Posterior cingulate gyrus (tissue), 11 donors: Measurements from ENCODE around the gene PGM5.

ENCODE experiments used
- DNase-seq, 10 donors: peaks; one replicate each; pipeline versions ENCODE4 v3.0.0 to v3.0.0-alpha.2; 2020 to 2021; ENCODE audit warnings: mixed read lengths in 3 of 10
- intact Hi-C: fragments of 100-400 bp; cut with DNase I; formaldehyde crosslinking; loops from one replicate; pipeline ENCODE4 v1.15.1; 2023

The PGM5 gene

DNA sequence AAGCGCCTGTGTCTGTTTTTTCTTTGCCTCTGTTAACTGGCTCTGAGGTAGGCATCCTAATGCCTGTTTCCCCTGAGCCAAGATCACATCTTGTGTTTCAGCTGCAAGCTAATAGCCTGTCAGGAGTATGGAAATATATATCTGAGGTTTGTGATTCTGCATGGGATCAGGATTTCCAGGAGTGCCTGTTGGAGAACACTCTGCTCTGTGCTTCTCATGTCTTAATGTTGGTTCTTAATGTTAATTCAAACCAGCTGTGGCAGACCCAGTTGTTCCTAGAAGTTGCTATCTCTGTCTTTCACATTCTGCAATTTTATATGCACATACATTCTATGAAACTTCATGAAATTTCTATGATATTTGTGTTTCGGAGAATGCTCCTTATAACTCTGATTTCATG, 72.1 kb downstream of the PGM5 start:
- no peak for DNase-seq
- intact Hi-C loops = no loop called here

DNA sequence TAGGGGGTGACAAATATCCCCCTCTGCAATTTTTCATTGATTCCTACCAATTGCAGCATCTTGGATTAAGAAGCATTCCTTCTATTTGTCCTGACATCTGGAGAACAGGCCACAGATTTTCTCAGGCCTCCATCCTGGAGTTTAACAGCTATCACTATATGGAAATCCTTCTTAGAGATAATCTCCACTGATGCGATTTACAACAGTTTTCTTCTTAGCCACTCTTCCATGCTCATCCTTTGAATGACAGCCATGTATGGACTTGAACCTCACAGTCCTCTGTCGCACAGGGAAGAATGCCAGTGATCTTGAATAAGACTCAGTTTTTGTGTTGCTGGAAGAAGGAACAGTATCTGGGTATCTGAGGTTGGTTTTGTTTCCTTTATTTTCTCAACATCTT, 73.2 kb downstream of the PGM5 start:
- intact Hi-C loops = no loop called here
- no peak for DNase-seq

DNA sequence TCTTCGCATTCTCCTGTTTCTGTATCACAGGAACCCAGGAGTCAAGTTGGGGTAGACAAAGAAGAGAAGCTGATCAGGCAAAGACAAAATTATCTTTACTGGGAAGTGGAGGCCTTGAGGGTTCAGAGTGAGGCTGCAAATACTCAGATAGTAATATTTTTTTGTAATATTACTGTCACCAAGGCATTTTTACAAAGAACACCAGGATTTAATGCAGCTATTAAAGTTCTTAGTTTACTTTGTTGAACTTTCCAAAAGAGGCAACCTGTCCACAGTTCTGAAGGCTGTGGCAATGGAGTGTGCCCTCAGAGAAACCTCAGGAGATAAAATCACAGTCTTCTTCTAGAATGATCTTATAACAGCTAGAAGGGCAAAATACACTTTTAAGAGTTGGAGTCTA, 74.9 kb downstream of the PGM5 start:
- intact Hi-C loops = no loop called here
- no peak for DNase-seq

DNA sequence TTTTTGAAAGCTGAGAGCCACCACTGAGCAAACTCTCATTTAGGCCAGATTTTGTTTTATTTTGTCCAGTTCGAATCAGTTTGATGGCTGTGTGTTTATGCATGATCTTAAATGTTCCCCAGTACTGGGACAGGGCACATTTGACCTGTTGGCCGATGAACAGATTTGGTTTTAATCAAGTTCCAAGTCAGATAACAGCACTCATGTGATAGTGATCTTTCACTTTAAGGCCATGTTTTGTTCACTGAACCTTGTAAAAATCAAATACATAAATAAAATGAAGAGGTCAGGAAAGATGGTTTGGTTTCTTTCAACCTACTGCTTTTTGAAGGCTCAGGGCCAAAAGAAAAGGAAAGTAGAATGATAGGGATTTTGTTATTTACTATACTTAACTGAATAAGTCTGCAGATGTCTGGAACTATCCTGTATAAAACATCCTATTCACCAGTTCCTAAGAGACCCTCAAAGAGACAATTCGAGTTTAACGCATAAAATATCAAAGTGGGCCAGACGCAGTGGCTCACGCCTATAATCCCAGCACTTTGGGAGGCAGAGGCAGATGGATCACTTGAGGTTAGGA, 77.2 kb downstream of the PGM5 start:
- intact Hi-C loops = no loop called here
- no peak for DNase-seq

DNA sequence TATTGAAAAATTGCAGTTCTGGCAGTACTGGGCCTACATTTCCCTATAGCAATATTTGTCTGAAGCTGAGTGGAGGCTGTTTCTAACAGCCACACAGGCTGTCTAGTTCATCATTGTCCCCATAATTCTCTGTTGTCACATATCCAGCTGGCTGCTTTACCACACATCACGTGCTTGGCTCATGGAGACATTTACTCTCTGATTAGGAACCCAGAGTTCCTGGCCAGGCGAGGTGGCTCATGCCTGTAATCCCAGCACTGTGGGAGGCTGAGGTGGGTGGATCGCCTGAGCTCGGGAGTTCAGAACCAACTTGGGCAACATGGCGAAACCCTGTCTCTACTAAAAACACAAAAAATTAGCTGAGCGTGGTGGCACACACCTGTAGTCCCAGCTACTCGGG, 81.4 kb downstream of the PGM5 start:
- intact Hi-C loops = no loop called here
- DNase-seq = peak in 2 of 10 donors; percentile 78 to 81

DNA sequence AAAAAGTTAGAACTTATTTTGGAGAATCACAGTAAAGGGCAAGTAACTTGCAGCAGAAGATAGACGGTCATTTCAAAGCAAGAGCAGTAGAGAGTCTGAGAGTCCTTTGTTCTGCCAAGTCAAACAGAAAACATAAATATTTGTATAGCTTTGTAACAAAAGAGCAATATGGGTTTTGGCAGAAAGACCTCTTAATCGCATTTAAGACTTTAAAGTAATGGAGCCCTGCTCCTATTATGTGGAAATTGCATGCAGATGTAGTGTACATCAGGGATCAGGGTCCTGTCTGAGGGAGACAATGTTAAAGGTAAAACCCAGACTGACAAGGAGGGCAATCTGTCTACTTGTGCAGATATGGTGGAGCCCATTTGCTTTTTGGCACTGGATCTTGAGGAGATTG, 87.2 kb downstream of the PGM5 start:
- intact Hi-C loops = no loop called here
- no peak for DNase-seq

DNA sequence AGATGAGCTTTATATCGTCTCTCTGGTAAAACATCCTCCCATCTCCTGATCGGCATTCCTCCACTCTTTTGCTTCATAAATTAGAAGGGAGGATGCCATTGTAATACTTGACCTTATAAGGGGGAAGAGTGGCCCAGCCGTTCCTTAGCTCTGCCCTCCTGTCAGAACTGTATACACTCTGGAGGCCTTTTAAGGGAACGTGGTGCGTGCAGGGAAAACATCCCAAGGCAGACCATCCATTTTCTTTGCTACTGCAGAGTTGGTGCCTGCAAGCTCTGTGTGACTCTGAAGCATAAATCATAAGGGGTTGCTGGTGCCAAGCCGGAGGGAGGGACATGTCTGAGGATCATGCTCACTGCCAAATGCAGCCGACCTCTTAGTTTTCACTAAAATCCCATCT, 90.4 kb downstream of the PGM5 start:
- intact Hi-C loops = no loop called here
- DNase-seq = no peak

DNA sequence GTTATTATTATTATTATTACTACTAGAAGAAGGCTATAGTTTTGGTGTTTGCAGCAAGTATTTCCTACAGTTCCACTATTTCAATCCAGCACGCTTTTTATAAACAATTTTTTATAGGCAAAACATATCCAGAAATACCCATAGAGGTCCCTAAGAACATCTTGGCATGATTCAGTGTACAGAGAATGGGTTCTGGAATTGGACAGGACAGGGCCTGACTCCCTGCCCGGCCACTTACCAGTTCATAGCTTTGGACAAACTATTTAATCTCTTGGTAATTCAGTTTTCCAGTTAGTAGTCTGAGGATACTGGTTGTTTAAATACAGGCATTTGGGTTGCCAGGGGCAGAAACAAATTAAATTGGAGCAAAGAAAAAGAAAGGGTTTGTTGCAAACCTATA, 91.2 kb downstream of the PGM5 start:
- intact Hi-C loops = no loop called here
- no peak for DNase-seq

DNA sequence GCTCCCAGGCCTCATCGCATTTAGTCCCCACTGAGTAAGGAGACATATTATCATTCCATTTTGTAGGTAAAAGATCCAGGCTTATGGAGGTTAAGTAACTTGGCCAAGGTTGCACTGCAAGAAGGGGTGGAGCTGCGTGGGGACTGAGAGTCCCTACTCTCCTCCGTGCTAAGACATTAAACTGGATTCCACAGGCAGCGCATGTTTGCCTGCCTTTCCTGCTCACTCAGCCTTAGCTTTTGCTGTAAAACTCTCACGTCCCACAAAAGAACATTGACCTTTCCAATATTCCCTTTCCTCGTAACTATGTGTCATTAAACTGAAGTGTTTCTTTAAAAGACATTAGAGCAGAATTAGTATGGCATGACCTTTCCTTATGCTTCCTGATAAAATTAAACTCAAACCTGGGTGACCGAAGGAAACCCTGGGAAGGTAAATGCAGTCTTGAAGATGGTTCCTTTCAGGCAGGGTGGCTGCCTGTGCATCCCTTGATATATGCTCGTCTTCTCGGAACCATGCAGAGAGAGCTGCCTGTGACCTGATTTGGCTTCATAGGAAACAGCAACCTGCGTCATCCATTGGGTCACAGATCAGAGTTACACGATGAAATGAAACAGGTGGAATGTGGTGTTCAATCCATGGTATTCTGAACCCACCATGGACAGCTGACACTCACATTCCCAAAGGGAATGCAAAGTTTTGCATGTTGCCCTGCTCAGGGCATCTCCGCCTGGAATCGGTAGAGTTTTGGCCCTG, 98.3 kb downstream of the PGM5 start:
- intact Hi-C loops = no loop called here
- DNase-seq = no peak

DNA sequence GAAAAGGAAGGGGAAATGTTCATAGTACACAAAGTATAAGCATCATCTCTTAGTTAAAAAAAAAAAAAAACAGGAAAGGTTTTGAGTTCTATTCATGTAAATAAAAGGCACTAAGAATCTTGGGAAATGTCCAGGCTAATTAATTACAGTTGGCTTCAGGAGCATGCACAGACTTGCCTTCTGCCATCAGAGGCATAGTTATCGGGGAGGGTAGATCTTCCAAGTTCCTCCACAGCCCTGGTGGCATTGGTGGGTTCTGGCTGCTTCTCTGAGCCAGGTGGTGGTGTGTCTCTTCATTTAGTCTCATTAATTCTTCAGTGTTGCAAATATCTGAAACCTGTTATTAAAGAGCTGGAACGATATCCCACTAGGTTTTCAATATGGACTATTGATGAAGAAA, 99.0 kb downstream of the PGM5 start:
- intact Hi-C loops = no loop called here
- no peak for DNase-seq

DNA sequence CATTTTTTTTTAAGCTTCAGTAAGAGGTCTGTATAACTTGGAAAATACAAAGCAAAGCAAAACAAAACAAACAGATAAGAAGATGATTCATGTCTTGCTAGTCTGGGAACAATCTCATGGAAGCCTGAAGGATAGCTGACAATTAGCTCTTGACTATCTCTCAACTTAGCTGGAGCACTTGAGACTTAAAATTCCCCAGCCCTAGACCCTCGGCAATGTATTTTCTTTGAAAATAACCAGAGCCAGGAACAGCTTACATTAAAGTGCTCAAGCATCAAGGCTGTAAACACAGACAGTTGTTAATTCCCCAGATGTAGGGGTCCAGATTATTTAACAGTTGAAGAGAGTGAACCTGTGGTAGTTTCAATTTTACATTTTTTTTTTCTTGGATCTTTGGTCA, 101.4 kb downstream of the PGM5 start:
- intact Hi-C loops = no loop called here

DNA sequence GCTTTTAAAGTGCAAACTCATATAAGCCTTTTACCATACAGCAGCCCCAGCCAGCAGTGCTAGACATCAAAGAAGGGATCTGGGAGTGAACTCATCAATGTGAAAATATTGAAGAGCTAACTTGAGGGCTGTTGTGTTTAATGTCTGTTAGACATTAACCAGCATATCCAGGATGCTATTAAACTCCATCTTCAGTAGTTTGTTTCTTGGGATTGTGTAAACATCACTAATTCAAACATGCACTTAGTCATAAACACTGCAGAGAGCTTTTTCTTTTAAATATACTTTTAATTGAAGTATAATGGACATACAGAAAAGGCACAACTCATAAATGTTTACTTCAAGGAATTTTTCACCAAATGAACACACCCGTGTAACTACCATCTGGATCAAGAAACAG, 102.5 kb downstream of the PGM5 start:
- no peak for DNase-seq
- intact Hi-C loops = no loop called here

More for the DNA sequence above, 101.4 kb downstream of the PGM5 start:
- no peak for DNase-seq

DNA sequence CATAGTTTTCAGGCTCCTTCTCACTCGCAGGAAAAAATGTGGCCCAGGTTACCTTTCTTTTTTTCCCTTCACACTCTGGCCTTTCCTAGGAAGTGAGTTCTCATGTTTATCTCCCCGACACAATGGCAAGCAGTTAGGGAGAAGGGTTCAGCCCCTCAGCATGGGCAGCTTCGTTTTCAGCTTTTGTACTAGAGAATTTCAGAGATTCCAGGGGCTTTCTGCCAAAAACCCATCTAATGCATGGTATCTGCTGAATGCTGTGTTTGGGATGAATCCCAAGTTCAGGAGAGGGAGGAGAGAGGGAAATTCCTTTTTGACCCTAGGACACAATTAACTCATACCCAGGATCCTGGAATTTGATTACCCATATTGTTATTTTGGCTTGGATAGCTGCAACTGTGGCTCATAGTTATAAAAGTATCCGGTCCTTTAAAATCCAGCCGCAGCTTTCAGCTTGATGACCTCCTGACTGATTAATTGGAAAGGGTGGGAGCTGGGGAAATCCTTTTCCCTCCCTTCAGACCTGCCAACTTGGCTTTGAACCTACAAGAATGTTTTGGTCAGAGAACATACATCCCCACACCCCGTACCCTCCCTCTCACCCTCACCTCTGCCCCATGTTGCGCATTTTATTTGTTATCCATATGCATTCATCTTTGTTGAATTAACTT, 105.8 kb downstream of the PGM5 start:
- intact Hi-C loops = no loop called here
- no peak for DNase-seq

DNA sequence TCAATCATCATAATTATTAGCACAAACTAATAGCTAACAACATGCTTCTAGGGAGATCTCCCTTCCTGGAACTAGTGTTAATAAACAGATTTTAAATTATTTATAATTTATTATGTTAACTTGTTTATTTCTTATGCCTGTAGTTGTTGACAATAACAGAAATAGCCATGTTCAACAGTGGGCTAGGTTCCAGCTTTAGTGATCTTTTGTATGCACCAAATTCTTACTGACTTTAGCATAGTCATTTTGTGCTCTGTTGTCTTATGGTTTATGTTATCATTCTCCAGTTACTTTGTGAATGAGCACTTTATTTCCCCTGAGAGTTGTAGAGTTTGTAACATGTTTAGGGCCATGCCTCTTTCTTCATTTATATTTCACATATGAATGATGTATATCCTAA, 113.7 kb downstream of the PGM5 start:
- intact Hi-C loops = no loop called here
- DNase-seq = no peak

DNA sequence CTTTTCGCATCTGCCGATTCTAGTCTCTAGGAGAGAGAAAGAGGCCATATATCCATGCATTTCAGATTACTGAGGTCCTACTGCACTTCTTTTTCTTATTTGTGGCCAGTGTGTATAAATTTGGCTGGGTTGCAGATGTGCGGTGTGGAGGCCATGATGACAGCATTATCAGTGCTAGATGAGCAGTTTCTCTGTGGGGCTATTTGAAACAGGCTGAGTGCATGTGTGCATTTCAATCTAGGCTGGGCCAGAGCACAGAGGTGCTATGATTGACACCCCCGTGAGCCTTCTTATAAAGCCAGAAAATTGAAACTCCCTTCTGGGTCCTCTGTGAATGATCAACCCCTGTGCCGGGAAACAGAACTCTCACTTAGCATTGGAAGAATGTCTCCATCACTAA, 114.2 kb downstream of the PGM5 start:
- intact Hi-C loops = no loop called here
- no peak for DNase-seq

DNA sequence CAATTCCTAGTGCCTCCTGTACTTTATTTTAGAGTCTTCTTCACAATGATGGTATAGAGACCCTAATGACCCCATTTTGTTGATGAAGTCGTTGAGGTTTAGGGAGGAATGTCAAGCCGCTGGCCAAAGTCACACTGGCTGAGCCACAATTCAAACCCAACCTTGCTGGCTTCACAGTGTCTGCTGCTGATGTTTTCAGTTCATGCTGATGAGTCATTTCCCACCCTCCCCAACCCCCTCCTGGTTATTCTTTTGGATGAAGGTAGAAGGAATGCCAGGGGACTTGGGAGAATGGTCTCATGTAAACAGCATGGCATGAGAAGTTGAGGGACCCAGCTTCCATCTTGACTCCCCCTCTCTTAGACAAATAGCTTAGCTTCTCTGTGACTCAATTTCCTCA, 115.7 kb downstream of the PGM5 start:
- no peak for DNase-seq
- intact Hi-C loops = no loop called here

DNA sequence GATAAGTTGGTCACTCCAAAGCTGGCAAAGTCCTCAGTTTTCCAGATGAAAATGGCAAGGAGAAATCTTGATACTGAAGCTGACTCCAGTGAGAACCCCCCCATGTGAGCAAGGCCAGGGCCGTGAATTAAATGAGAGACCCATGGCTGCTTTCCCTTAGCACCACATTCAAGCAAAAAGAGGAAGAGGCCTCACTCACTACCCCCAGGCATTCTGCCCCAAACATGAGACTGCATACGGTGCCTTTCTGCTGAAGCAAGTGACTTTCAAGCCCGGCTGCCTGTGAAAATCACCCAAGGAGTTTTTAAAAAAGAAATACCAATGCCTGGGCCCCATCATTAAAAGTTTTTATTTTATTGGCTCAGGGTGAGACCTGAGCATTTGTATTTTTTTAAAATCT, 117.4 kb downstream of the PGM5 start:
- no peak for DNase-seq
- intact Hi-C loops = no loop called here

DNA sequence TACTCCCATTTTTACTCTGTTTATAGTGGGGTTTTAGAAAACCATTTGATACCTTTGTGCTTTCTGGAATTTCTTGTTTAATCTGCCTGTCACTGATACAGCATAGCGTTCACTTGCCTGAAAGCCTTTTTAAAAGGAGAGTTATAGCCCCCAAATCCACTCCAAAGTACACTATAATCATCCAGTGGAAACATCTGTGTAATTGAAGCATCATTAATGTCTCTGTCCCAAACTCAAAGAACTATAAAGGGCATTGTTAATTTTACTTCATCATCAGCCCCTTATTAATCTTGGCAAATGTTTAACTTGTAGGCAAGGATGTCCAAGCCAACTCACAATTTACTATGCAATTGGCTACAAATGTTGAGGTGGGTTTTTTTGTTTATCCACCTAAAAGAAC, 120.0 kb downstream of the PGM5 start:
- intact Hi-C loops = no loop called here
- DNase-seq = no peak

DNA sequence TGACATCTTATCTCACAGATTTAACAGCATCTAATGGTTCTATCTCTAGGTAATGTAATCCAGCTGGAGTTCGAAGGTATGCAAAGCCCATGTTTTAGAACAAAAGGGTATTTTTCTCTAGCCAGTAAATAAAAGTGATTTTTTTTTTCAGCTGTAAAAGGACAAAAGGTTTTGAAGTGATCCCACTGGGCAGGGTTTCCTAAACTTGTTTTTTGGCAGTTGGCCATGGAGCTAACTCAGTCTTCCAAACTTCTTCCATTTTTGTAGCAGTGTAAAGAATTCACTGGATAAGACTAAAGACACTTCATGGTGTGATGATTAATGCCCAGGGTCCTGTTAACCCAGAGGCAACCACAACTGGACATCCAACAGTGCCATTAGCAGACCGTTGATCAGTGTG, 120.4 kb downstream of the PGM5 start:
- intact Hi-C loops = no loop called here
- DNase-seq = no peak

DNA sequence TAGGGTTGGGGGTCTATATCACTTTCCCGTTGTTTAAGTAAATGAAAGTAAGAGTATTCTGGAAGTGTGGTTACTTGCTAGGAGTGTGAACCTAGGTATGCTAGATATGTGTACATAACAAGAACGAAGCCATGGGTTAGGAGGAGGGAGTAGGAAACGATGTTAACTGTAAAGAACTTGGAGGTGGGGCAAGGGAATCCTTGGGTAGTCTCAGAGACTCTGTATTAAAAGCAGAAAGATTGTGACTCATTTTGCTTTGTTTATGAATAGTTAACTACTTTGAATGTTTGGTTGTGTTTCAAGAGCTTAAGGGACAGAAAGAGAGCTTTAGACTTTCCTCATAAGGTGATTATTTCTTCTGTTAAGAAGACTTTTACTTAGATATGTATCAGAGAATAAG, 124.4 kb downstream of the PGM5 start:
- intact Hi-C loops = no loop called here

DNA sequence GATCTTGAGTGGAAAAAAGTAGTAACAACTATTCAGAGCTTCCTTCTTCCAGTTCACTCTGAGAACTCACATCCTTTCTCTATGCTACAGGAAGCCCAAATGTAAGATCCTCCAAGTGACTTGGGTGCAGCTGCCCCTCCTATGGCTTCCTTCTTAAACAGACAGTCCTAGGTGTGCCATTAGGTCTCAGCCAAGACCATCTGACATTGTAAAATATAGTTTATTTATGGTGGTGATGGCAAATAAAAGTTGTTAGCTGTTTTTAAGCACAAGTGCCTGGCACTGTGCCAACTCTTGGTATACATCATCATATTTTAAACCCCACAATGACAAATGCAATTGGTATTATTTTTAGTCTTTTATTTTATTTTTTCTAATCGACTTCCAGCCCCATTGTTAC, 126.1 kb downstream of the PGM5 start:
- no peak for DNase-seq
- intact Hi-C loops = no loop called here

More for the DNA sequence above, 124.4 kb downstream of the PGM5 start:
- no peak for DNase-seq

DNA sequence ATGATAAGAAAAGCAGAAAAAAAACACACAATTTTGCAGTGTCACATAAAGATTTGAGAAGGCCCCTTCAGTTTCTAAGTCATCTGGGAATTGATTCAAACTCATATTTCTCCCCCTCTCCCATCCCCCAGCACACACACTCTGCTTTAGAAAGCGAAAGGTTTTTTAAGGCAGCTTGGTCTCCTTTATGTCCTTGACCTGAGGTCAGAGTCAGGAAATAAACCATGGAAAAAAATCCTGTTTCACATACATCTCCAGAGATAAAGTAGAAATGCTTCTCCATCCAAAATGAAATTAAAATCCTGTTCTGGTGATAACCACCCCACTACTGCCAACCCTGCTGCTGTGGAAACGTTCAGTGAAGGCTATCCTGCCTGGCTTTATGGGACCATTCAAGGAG, 131.7 kb downstream of the PGM5 start:
- DNase-seq = no peak
- intact Hi-C loops = no loop called here
